Ovary (tissue), 3 donors: ENCODE measurements around the gene SLC24A4.

ENCODE experiments used
- EP300 ChIP-seq: sonication (generic); formaldehyde crosslinking; IDR thresholded peaks from one replicate; pipeline ENCODE4 v1.6.1; 2017; ENCODE audit warnings: antibody characterized with exemption
- POLR2A ChIP-seq: fragments of 450-650 bp; IDR thresholded peaks from one replicate; pipeline ENCODE4 v1.6.1; 2017; ENCODE audit warnings: antibody characterized with exemption, mild to moderate bottlenecking, moderate library complexity
- TF ChIP-seq, protein P1 (sequence below), 3 donors: fragments of 450-650 bp in 2 of 3; fragments of 200-600 bp in 1 of 3; IDR thresholded peaks; one replicate each; pipeline versions ENCODE4 v1.5.1 to v1.8.0; 2016 to 2022; ENCODE audit warnings: antibody characterized with exemption in 3 of 3, mild to moderate bottlenecking in 1 of 3
- donor health status: DM: no; HTN: no; CAD: no.

DNA sequence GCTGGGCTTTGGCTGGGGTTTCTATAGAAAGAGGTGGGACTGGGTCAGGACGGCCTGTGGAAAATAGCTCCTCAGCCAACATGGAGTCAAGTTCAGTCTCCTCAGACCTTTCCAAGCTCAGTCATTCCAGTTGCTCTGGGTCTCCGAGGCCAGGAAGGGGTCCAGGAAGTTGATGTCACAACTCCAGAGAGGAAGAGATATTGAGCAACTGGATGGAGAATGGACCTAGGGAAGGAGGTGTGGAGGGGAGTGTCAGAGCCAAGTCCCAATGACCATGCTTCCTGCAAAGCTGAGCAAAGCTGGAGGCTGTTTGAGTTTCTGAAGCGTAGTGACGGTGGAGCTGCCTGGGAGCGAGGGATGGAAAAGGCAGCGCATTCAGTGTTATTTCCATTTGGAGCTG, 86.1 kb downstream of the SLC24A4 start:
- TF ChIP-seq, protein P1, sequence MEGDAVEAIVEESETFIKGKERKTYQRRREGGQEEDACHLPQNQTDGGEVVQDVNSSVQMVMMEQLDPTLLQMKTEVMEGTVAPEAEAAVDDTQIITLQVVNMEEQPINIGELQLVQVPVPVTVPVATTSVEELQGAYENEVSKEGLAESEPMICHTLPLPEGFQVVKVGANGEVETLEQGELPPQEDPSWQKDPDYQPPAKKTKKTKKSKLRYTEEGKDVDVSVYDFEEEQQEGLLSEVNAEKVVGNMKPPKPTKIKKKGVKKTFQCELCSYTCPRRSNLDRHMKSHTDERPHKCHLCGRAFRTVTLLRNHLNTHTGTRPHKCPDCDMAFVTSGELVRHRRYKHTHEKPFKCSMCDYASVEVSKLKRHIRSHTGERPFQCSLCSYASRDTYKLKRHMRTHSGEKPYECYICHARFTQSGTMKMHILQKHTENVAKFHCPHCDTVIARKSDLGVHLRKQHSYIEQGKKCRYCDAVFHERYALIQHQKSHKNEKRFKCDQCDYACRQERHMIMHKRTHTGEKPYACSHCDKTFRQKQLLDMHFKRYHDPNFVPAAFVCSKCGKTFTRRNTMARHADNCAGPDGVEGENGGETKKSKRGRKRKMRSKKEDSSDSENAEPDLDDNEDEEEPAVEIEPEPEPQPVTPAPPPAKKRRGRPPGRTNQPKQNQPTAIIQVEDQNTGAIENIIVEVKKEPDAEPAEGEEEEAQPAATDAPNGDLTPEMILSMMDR (IDR thresholded peaks at IDR 0.05): no peak
- TF ChIP-seq POLR2A: no peak
- no peak for TF ChIP-seq EP300
